Osteoblast (primary cell): ENCODE measurements around the gene GRM1. TPM values are rescaled to one million over a fixed set of nuclear protein-coding genes. Genes with fewer than 3 reads are reported as not detected.

Experiments
- DNase-seq: peaks from one replicate; pipeline ENCODE4 v3.0.0; 2011; ENCODE audit warnings: low spot score, mixed read lengths; ENCODE audit not compliant: insufficient read length; ENCODE audit errors: missing footprints
- H2AFZ ChIP-seq: 2 replicates; pipeline ENCODE4 v1.6.0; 2011; ENCODE audit warnings: mild to moderate bottlenecking, low read length
- H3K27ac ChIP-seq: 2 replicates; pipeline ENCODE4 v1.5.1; 2011; ENCODE audit warnings: mild to moderate bottlenecking, low read depth, low read length, moderate library complexity
- H3K27me3 ChIP-seq: 2 replicates; pipeline ENCODE4 v1.6.0; 2012; ENCODE audit warnings: mild to moderate bottlenecking, control low read depth, inconsistent platforms, low read length, moderate library complexity; ENCODE audit not compliant: insufficient read depth
- H3K36me3 ChIP-seq: 2 replicates; pipeline ENCODE4 v1.5.1; 2011; ENCODE audit warnings: mild to moderate bottlenecking, low read length, control low read depth, moderate library complexity; ENCODE audit not compliant: insufficient read depth
- H3K4me1 ChIP-seq: 2 replicates; pipeline ENCODE4 v1.5.1; 2011; ENCODE audit warnings: mild to moderate bottlenecking, low read length, control low read depth, moderate library complexity; ENCODE audit not compliant: insufficient read depth
- H3K4me2 ChIP-seq: 2 replicates; pipeline ENCODE4 v1.6.0; 2011; ENCODE audit warnings: mild to moderate bottlenecking, low read length; ENCODE audit not compliant: insufficient read depth
- H3K4me3 ChIP-seq: fragments of 200-600 bp; sonication (generic); 3 replicates; pipeline ENCODE4 v1.5.1; 2012; ENCODE audit warnings: mild to moderate bottlenecking, low read length, inconsistent platforms; ENCODE audit not compliant: insufficient read depth
- H3K79me2 ChIP-seq: 2 replicates; pipeline ENCODE4 v1.6.0; 2012; ENCODE audit warnings: mild to moderate bottlenecking, low read length, control low read depth, inconsistent platforms; ENCODE audit not compliant: insufficient read depth
- H3K9me3 ChIP-seq: 2 replicates; pipeline ENCODE4 v1.5.1; 2011; ENCODE audit warnings: low read depth, low read length, control low read depth
- H4K20me1 ChIP-seq: 2 replicates; pipeline ENCODE4 v1.6.0; 2012; ENCODE audit warnings: mild to moderate bottlenecking, low read length, control low read depth; ENCODE audit not compliant: insufficient read depth
- total RNA-seq: library from RNA; depleted of rRNA; stranded (reverse); fragments of >200 nt; gene quantifications from 2 replicates; pipeline ENCODE4 v1.2.3, GENCODE V29; 2012
- TF ChIP-seq, protein P1 (sequence below): IDR thresholded peaks from 2 replicates; pipeline ENCODE4 v1.5.1; 2011; ENCODE audit warnings: mild to moderate bottlenecking, low read depth, low read length, moderate library complexity; ENCODE audit errors: extremely low read depth

Gene GRM1
- total RNA-seq, 1 donor: under 0.01 TPM

DNA sequence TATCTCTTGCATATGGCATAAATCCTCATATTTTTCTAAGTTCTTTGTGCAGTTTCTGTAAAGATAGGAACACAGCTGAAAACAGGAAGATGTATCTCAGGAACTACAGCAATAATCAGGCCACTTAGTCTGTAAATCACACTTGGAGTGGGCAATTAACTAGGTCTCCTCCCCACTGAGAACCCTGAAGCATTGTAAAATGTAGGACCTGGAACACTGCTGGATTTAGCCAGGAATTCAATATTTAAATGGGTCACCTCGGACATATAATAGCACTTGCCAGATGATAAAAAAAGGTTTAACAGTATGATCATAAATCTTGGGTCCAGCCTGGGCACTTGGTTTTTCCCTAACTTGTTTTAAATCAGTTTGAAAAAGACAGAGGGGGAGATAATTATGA, 155.0 kb downstream of the GRM1 start:
- no peaks in the 10 kb centered on the region for H3K4me1 ChIP-seq
- TF ChIP-seq, protein P1, sequence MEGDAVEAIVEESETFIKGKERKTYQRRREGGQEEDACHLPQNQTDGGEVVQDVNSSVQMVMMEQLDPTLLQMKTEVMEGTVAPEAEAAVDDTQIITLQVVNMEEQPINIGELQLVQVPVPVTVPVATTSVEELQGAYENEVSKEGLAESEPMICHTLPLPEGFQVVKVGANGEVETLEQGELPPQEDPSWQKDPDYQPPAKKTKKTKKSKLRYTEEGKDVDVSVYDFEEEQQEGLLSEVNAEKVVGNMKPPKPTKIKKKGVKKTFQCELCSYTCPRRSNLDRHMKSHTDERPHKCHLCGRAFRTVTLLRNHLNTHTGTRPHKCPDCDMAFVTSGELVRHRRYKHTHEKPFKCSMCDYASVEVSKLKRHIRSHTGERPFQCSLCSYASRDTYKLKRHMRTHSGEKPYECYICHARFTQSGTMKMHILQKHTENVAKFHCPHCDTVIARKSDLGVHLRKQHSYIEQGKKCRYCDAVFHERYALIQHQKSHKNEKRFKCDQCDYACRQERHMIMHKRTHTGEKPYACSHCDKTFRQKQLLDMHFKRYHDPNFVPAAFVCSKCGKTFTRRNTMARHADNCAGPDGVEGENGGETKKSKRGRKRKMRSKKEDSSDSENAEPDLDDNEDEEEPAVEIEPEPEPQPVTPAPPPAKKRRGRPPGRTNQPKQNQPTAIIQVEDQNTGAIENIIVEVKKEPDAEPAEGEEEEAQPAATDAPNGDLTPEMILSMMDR: no peak
- no peak overlapping the region for H3K27ac ChIP-seq
- no peaks in the 10 kb centered on the region for H3K9me3 ChIP-seq
- DNase-seq: no peak
- H2AFZ ChIP-seq: no peak overlapping the region
- no peak overlapping the region for H3K4me2 ChIP-seq
- H3K27me3 ChIP-seq: no peaks in the 10 kb centered on the region
- no peaks in the 10 kb centered on the region for H3K36me3 ChIP-seq
- H4K20me1 ChIP-seq: no peaks in the 10 kb centered on the region
- no peak overlapping the region for H3K4me3 ChIP-seq
- H3K79me2 ChIP-seq: no peaks in the 10 kb centered on the region

DNA sequence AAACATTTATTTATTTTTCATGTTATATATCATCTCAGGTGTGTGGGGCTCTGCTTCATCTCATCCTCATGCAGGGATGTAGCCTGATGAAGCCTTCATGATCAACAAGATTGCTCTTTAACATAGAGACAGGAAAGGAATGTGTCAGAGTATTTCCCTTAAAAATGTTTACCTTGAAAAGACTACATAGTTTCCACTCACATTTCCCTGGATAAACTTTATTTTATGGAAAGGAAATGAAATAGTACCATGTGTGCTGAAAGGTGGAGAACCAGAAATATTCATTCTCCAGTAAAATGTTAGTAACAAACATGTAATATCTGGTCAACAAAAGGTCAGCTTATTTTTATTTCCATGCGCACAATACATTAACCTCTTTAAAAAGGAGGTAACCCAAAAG, 155.8 kb downstream of the GRM1 start:
- no peak overlapping the region for H3K4me2 ChIP-seq
- no peaks in the 10 kb centered on the region for H3K9me3 ChIP-seq
- DNase-seq: no peak
- H4K20me1 ChIP-seq: no peaks in the 10 kb centered on the region
- H3K4me3 ChIP-seq: no peak overlapping the region
- H3K27ac ChIP-seq: no peak overlapping the region
- no peaks in the 10 kb centered on the region for H3K36me3 ChIP-seq
- H2AFZ ChIP-seq: no peak overlapping the region
- no peaks in the 10 kb centered on the region for H3K27me3 ChIP-seq
- TF ChIP-seq, protein P1: no peak
- H3K79me2 ChIP-seq: no peaks in the 10 kb centered on the region
- no peaks in the 10 kb centered on the region for H3K4me1 ChIP-seq

DNA sequence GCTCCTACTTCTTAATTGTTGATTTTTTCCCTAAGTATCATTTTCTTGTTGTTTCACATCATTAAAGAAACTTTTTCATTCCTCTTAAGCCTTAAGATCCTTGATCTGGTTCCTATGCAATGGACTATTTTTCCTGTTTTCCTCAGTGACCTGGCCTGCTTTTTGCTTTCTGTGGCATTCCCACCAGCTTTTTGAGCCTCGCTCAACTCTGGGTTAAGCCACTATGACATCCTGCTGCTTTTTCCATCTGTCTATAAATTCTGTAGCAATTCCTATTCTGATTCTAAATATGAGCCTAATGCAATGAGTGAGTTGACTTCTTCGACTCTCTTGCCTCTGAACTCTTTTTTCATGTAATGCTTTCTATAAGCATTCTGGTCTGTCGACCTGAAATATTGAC, 160.3 kb downstream of the GRM1 start:
- Histone ChIP-seq H3K79me2 (no peaks in the 10 kb centered on the region), H2AFZ (no peak overlapping the region), H3K4me1 (no peaks in the 10 kb centered on the region), H3K36me3 (no peaks in the 10 kb centered on the region), H4K20me1 (no peaks in the 10 kb centered on the region), H3K4me3 (no peak overlapping the region), H3K27me3 (no peaks in the 10 kb centered on the region), H3K9me3 (no peaks in the 10 kb centered on the region), H3K27ac (no peak overlapping the region), H3K4me2 (no peak overlapping the region)
- DNase-seq: no peak
- TF ChIP-seq, protein P1: no peak

DNA sequence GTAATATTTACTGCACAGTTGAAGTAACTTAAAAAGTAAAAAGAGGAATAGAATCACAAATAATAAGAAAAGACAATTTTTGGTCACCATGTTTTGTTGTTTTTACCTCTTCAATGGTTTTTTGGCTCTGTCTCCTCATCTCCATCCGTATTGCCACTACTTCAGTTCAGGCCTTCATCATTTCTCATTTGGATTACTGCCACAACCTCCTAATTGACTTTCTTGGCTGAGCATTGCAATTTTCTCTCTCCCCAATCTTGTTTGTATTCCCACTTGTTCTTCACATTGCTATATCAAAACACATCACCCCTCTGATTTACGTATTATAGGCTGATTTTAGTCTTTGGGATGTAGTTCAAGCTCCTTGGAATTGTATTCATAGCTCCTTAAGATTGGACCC, 161.7 kb downstream of the GRM1 start:
- H3K27me3 ChIP-seq: no peaks in the 10 kb centered on the region
- H2AFZ ChIP-seq: no peak overlapping the region
- H3K9me3 ChIP-seq: no peaks in the 10 kb centered on the region
- H3K4me1 ChIP-seq: no peaks in the 10 kb centered on the region
- no peak overlapping the region for H3K4me3 ChIP-seq
- H3K27ac ChIP-seq: no peak overlapping the region
- H4K20me1 ChIP-seq: no peaks in the 10 kb centered on the region
- no peaks in the 10 kb centered on the region for H3K36me3 ChIP-seq
- TF ChIP-seq, protein P1: no peak
- no peak for DNase-seq
- no peaks in the 10 kb centered on the region for H3K79me2 ChIP-seq
- no peak overlapping the region for H3K4me2 ChIP-seq
